Transverse colon (tissue), 4 donors: ENCODE measurements around the gene RAB1A. TPM values are rescaled to one million over a fixed set of nuclear protein-coding genes. Genes with fewer than 3 reads are reported as not detected.
"Not testable (repeated sequence)": the region's sequence is repeated elsewhere in the genome, so short reads cannot be mapped to it uniquely, and the experiment has no call there.

ENCODE experiments used
- DNase-seq: peaks from one replicate; pipeline ENCODE4 v3.0.0-alpha.2; 2019
- H3K27ac ChIP-seq, 4 donors: fragments of 200-600 bp; sonication (generic); 2 replicates each; pipeline ENCODE4 v1.5.1; 2016 to 2018; ENCODE audit warnings: inconsistent platforms in 4 of 4
- H3K27me3 ChIP-seq: fragments of 200-600 bp; sonication (generic); 2 replicates; pipeline ENCODE4 v1.5.1; 2017; ENCODE audit warnings: inconsistent platforms
- H3K36me3 ChIP-seq, 4 donors: fragments of 200-600 bp; sonication (generic); 2 replicates each; pipeline ENCODE4 v1.5.1; 2017 to 2019; ENCODE audit warnings: inconsistent platforms in 4 of 4
- H3K4me1 ChIP-seq, 4 donors: fragments of 200-600 bp; sonication (generic); 2 replicates each; pipeline ENCODE4 v1.5.1; 2017 to 2020; ENCODE audit warnings: inconsistent platforms in 4 of 4
- H3K4me3 ChIP-seq, 4 donors: fragments of 200-600 bp; sonication (generic); 1 replicate in 1 of 4; 2 replicates in 3 of 4; pipeline versions ENCODE4 v1.5.1 to v1.6.1; 2017 to 2019; ENCODE audit warnings: inconsistent platforms in 4 of 4
- H3K9me3 ChIP-seq, 2 donors: fragments of 200-600 bp; sonication (generic); 2 replicates each; pipeline ENCODE4 v1.5.1; 2017 to 2019; ENCODE audit warnings: inconsistent platforms in 2 of 2
- EP300 ChIP-seq: sonication (generic); formaldehyde crosslinking; IDR thresholded peaks from one replicate; pipeline ENCODE4 v1.6.1; 2017; ENCODE audit warnings: antibody characterized with exemption, low read depth
- POLR2A ChIP-seq: fragments of 450-650 bp; IDR thresholded peaks from one replicate; pipeline ENCODE4 v1.6.1; 2016; ENCODE audit warnings: antibody characterized with exemption, mild to moderate bottlenecking, moderate library complexity
- POLR2AphosphoS5 ChIP-seq, 3 donors: sonication (generic); formaldehyde crosslinking; IDR thresholded peaks; one replicate each; pipeline ENCODE4 v1.6.1; 2016; ENCODE audit warnings: antibody characterized with exemption in 3 of 3
- WGBS, 2 donors: methylation state at CpG; one replicate each; pipeline ENCODE4 v1.1.5; 2018; ENCODE audit warnings: low coverage in 1 of 2; 5-methylcytosine and 5-hydroxymethylcytosine counted together
- in situ Hi-C, 4 donors: fragments of 200-750 bp; cut with MboI; loops; one replicate each; pipeline versions ENCODE4 v1.15.0 to v1.15.1; 2017; ENCODE audit warnings: low sequenced_read_pairs in 3 of 4, low pct_ligation_motif_present in 1 of 4, low pct_unique_long_range_greater_than_20kb in 1 of 4
- intact Hi-C: fragments of 100-400 bp; cut with DNase I; formaldehyde crosslinking; loops from one replicate; pipeline ENCODE4 v1.15.1; 2023; ENCODE audit warnings: low total_unique reads
- total RNA-seq, 4 donors: library from RNA; depleted of rRNA; stranded (reverse); fragments of >200 nt; gene quantifications; one replicate each; pipeline ENCODE4 v1.1.0, GENCODE V29; 2016
- TF ChIP-seq, protein P1 (sequence below), 5 experiments: fragments of 200-600 bp in 3 of 5; fragments of 450-650 bp in 2 of 5; sonication (generic) in 3 of 5; IDR thresholded peaks; 1 replicate in 2 of 5; 2 replicates in 3 of 5; pipeline ENCODE4 v1.5.1; 2016 to 2017; ENCODE audit warnings: antibody characterized with exemption in 5 of 5, inconsistent platforms in 3 of 5, mild to moderate bottlenecking in 2 of 5, moderate library complexity in 1 of 5

RAB1A gene
- 10 to 100 TPM; 16.9 to 98.3 (median 55.0) TPM for total RNA-seq

DNA sequence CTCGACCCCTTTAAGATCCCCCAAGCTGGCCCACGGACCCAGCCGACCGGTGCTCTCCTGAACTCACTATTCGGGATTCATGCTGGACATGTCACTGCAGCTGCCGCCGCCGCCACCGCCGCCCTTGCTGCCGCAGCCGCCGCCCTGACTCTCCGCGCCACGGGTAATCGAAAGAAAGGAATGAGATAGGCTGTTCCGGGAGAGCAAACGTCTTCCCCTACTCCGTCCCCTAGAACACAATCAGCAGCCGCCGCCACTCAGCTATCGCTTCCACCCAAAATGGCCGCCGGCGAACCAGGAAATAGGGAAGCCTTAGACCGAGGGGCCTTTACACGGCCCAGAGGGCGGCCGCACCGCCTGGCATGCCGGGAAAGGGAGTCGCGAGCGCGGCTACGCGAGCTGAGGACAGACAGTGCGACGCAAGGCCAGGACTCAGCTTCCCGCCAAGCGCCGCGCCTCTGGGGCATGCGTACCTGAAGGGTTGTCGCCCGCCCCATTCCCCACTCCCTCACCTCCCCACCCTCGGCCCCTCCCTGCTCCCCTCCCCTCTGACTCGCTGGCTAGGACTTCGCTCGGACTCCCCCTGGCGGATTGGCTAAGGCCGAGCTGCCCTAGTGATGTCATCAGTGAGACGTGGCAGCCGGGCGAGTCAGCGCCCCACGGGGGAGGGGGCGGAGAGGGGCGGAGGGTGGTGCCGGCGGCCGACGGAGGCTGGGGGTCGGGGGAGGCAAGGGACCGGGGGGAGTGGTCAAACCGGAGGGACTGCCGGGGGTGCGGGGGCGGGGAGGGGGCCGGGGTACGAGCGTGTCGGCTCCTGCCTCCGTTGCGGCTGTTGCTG lies at the start of gene RAB1A:
Gene RAB1A (minus strand): TSS at position 281 of the 838 bp plus-strand sequence. CDS start 191 bp downstream, at position 90.
- intact Hi-C loops (loop anchor here (2.0 kb wide), 1 partner anchor 73 kb away; the partner anchor contains the start of gene CEP68), in situ Hi-C loops (no loop called here)
- WGBS, 2 donors: 1% methylated on average over 65 of the region's 76 CpGs; no CpG with 5 or more reads in 1 of the 2 donors
- Histone ChIP-seq H3K9me3 (no peaks in the 10 kb centered on the region), H3K27me3 (no peaks in the 10 kb centered on the region), H3K36me3 (no peaks in the 10 kb centered on the region), H3K27ac (peak within 1 kb of the TSS; percentile 95 to 99 (median 96)), H3K4me3 (peak within 1 kb of the TSS; percentile 82 to 92 (median 89)), H3K4me1 (peaks cover 11 to 45% (median 41%) of the 10 kb centered on the region in 4 donors)
- DNase-seq: peak; percentile 99
- TF ChIP-seq POLR2A: peak; percentile 96
- TF ChIP-seq EP300: peak; percentile 30
- TF ChIP-seq, protein P1, sequence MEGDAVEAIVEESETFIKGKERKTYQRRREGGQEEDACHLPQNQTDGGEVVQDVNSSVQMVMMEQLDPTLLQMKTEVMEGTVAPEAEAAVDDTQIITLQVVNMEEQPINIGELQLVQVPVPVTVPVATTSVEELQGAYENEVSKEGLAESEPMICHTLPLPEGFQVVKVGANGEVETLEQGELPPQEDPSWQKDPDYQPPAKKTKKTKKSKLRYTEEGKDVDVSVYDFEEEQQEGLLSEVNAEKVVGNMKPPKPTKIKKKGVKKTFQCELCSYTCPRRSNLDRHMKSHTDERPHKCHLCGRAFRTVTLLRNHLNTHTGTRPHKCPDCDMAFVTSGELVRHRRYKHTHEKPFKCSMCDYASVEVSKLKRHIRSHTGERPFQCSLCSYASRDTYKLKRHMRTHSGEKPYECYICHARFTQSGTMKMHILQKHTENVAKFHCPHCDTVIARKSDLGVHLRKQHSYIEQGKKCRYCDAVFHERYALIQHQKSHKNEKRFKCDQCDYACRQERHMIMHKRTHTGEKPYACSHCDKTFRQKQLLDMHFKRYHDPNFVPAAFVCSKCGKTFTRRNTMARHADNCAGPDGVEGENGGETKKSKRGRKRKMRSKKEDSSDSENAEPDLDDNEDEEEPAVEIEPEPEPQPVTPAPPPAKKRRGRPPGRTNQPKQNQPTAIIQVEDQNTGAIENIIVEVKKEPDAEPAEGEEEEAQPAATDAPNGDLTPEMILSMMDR (IDR thresholded peaks at IDR 0.05): peak; percentile 28 to 48 (median 40)
- TF ChIP-seq POLR2AphosphoS5 (IDR thresholded peaks at IDR 0.05): peak; percentile 91 to 96 (median 92)

DNA sequence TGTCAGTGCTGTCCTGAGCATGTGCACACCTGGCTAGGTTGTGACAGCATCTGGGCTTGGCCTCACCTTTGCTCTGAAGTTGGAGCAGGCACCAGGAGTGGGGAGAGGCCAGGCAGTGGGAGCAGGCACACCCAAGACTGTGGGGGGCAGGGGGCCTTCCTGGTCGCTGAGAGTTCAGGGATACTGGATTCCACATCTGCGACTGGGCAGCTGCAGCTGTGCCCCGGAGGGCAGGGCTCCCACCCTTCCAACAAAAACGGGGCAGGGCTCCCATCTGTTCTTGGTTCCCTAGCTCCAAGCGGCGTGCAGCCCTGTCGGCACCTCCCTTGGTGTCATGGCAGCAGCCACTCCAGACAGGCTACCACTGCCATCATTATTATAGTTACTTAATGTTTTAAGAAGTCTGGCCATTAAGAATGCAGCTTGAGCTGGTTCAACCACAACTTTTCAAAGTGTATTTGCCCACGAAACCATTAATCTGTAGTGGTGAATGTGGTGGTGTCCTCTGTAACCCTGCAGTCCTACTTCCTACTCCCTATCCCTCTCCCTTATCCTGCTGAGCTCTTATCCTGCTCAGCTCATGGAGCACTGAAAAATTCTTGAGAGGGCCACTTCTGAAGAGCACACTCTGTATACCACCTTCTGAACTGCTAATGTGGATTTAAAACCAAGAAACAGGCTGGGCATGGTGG lies 48.0 kb upstream of the RAB1A start:
- Histone ChIP-seq H3K27ac (peak overlapping the region; percentile 41 to 71 (median 68)), H3K4me3 (no peak overlapping the region), H3K27me3 (no peaks in the 10 kb centered on the region), H3K36me3 (no peaks in the 10 kb centered on the region), H3K9me3 (no peaks in the 10 kb centered on the region), H3K4me1 (peaks cover 0 to 10% (median 9%) of the 10 kb centered on the region in 4 donors)
- 50 to 54% methylated on average over 1 to 8 of the region's 8 CpGs for WGBS, 2 donors
- intact Hi-C loops: no loop called here
- in situ Hi-C loops: loop anchor here (10.0 to 25.0 kb wide), 3 partner anchors 116 to 266 kb away; partner anchors contain the start of gene CEP68 (in 2 of the 4)
- peak; percentile 74 for DNase-seq
- TF ChIP-seq POLR2A (peak; percentile 27), EP300 (no peak), POLR2AphosphoS5 (IDR thresholded peaks at IDR 0.05) (peak; percentile 35 to 44 (median 43))

GRCh38 chr2:65175894-65176530 lies 46.1 kb upstream of the RAB1A start:
- Histone ChIP-seq H3K27ac (no peak overlapping the region), H3K4me1 (peaks cover 0 to 22% (median 13%) of the 10 kb centered on the region in 4 donors), H3K27me3 (no peaks in the 10 kb centered on the region), H3K9me3 (no peaks in the 10 kb centered on the region), H3K36me3 (no peaks in the 10 kb centered on the region), H3K4me3 (no peak overlapping the region)
- in situ Hi-C loops (loop anchor here (10.0 to 25.0 kb wide), 3 partner anchors 114 to 264 kb away; partner anchors contain the start of gene CEP68 (in 2 of the 4)), intact Hi-C loops (no loop called here)
- TF ChIP-seq POLR2A: no peak
- 88% methylated on average over 23 of the region's 23 CpGs; no CpG with 5 or more reads in 1 of the 2 donors for WGBS, 2 donors
- DNase-seq: no peak

DNA sequence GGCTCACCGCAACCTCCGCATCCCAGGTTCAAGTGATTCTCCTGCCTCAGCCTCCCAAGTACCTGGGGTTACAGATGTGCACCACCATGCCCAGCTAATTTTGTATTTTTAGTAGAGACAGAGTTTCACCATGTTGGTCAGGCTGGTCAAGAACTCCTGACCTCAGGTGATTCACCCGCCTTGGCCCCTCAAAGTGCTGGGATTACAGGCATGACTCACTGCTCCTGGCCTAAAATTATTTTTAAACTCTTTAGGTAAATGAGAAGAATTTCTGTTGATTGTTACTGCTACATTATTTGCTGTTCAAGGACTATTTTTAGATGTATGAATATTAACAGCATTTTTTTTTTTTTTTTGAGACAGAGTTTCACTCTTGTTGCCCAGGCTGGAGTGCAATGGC lies 44.1 kb upstream of the RAB1A start:
- H3K36me3 ChIP-seq, H3K27ac ChIP-seq, intact Hi-C loops, DNase-seq, H3K27me3 ChIP-seq, H3K4me3 ChIP-seq, H3K9me3 ChIP-seq: not testable (repeated sequence)
- in situ Hi-C loops: loop anchor here in 2 of 4 donors (10.0 to 25.0 kb wide), 2 partner anchors 259 to 262 kb away; no protein-coding TSS in a partner anchor
- 94 to 95% methylated on average over 3 of the region's 3 CpGs for WGBS, 2 donors
- peaks cover 0 to 35% (median 14%) of the 10 kb centered on the region in 4 donors for H3K4me1 ChIP-seq

DNA sequence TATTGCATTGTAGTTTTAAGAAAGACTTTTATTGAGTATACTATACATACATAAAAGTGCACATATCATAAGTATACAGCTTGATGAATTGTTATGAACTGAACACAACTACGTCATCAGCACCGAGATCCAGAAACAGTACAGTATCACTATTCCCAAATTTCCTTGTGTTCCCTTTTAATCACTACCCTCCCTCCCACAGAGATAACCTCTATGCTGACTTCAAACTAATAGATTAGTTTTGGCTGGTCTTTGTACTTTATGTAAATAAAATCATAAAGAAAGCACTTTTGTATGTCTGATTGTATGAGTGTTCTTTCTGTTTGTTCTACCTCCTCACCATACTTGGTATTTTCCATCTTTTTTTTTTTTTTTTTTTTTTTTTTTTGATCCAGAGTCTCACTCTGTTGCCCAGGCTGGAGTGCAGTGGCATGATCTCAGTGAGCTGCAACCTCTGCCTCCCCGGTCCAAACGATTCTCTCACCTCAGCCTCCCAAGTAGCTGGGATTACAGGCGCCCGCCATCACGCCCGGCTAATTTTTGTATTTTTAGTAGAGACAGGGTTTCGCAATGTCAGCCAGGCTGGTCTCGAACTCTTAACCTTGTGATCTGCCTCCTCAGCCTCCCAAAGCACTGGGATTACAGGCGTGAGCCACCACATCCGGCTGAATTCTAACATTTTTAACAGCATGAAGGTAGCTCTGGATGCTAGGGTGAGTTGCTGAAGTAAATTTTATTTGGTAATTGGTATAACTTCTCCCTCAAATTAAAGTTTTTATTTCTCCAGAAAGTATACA lies 43.3 kb upstream of the RAB1A start:
- TF ChIP-seq EP300 (no peak), POLR2A (no peak), POLR2AphosphoS5 (IDR thresholded peaks at IDR 0.05) (no peak)
- TF ChIP-seq, protein P1 (IDR thresholded peaks at IDR 0.05): no peak
- Histone ChIP-seq H3K27ac (peak overlapping the region in 1 of 4 donors; percentile 81), H3K9me3 (no peaks in the 10 kb centered on the region), H3K27me3 (no peaks in the 10 kb centered on the region), H3K36me3 (no peaks in the 10 kb centered on the region), H3K4me1 (peaks cover 0 to 31% (median 13%) of the 10 kb centered on the region in 4 donors), H3K4me3 (no peak overlapping the region)
- WGBS, 2 donors: 42 to 76% methylated on average over 3 to 12 of the region's 12 CpGs
- in situ Hi-C loops: loop anchor here in 2 of 4 donors (10.0 to 25.0 kb wide), 2 partner anchors 258 to 261 kb away; no protein-coding TSS in a partner anchor
- no peak for DNase-seq
- intact Hi-C loops: no loop called here
